Retinal pigment epithelial cell (primary cell): ENCODE results near the gene GAS7.
"Not testable (repeated sequence)": the region's sequence is repeated elsewhere in the genome, so short reads cannot be mapped to it uniquely, and the experiment has no call there.

ENCODE experiments used
- DNase-seq: peaks from one replicate; pipeline ENCODE4 v3.0.0-alpha.2; 2010; ENCODE audit warnings: low read depth
- H3K4me3 ChIP-seq: 2 replicates; pipeline ENCODE4 v1.5.1; 2011; ENCODE audit warnings: mild to moderate bottlenecking, low read length, control low read depth, moderate library complexity
- TF ChIP-seq, protein P1 (sequence below): conservative IDR thresholded peaks from 2 replicates; pipeline ENCODE4 v1.5.1; 2011; ENCODE audit warnings: low read depth, low read length, control low read depth, inconsistent platforms

Gene GAS7

DNA sequence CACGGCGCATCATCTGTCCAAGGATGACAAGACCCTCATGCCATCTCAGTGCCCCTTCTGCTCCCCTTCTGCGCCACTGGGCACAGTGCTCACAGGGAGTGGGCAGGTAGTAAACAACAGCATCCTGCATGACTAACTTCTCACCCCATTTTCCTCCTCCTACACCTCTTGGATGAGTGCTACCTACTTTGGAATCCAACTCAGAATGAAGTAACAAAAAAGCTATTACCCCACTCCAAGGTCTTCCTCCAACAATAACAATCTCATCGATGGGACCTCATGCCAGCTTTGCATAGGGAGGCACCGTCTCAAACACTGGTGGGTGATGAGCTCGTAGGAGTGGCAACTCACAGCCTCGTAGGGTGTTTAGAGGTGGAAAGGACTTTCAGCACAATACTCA lies 194.7 kb downstream of the GAS7 start:
- TF ChIP-seq, protein P1, sequence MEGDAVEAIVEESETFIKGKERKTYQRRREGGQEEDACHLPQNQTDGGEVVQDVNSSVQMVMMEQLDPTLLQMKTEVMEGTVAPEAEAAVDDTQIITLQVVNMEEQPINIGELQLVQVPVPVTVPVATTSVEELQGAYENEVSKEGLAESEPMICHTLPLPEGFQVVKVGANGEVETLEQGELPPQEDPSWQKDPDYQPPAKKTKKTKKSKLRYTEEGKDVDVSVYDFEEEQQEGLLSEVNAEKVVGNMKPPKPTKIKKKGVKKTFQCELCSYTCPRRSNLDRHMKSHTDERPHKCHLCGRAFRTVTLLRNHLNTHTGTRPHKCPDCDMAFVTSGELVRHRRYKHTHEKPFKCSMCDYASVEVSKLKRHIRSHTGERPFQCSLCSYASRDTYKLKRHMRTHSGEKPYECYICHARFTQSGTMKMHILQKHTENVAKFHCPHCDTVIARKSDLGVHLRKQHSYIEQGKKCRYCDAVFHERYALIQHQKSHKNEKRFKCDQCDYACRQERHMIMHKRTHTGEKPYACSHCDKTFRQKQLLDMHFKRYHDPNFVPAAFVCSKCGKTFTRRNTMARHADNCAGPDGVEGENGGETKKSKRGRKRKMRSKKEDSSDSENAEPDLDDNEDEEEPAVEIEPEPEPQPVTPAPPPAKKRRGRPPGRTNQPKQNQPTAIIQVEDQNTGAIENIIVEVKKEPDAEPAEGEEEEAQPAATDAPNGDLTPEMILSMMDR = no peak
- H3K4me3 ChIP-seq = no peak overlapping the region
- no peak for DNase-seq

DNA sequence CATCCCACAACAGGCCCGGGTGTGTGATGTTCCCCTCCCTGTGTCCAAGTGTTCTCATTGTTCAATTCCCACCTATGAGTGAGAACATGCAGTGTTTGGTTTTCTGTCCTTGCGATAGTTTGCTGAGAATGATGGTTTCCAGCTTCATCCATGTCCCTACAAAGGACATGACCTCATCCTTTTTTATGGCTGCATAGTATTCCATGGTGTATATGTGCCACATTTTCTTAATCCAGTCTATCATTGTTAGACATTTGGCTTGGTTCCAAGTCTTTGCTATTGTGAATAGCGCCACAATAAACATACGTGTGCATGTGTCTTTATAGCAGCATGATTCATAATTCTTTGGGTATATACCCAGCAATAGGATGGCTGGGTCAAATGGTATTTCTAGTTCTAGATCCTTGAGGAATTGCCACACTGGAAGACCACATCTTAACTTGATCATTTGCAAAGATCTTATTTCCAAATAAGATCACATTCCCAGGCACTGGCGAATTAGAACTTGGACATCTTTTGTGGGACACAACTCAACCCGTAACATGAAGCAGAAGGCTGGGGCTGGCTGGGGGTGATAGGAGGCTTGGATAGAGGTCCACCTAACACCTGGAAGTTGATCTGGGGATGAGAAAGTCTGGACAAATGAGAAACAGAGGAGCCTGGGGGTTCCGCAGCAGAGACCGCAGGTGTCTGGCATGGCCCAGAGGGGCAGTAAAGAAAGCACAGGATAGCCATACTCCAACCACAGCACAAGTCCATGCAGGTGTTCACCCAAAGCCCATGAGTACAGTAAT lies 195.6 kb downstream of the GAS7 start:
- DNase-seq, H3K4me3 ChIP-seq: not testable (repeated sequence)

DNA sequence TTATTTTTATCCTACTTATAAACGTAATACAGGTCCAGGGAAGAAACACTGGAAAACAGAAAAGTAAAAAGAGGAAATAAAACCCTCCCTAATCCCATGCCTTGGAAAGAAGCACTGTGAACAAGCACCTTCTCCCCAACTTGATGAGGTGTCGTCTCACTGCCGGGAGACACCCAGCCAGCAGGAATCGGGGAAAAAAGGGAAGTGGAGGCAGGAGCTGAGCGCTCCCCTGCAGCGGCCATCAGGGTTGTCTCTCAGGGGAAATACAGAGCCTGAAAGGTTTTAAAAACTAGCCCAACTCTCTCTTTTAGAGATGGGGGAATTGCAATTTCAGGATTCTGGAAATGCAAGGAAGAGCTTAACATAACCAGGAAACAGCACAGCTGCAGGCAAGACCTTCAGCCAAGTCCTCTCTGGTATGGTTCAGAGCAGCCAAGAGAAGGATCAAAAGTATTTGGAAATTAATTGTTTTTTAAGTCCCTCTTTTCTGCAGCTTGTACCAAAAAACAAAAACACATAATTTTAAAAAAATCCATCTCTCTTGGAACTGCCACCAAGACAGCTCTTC lies 197.0 kb downstream of the GAS7 start:
- TF ChIP-seq, protein P1 = no peak
- no peak for DNase-seq
- H3K4me3 ChIP-seq = no peak overlapping the region

DNA sequence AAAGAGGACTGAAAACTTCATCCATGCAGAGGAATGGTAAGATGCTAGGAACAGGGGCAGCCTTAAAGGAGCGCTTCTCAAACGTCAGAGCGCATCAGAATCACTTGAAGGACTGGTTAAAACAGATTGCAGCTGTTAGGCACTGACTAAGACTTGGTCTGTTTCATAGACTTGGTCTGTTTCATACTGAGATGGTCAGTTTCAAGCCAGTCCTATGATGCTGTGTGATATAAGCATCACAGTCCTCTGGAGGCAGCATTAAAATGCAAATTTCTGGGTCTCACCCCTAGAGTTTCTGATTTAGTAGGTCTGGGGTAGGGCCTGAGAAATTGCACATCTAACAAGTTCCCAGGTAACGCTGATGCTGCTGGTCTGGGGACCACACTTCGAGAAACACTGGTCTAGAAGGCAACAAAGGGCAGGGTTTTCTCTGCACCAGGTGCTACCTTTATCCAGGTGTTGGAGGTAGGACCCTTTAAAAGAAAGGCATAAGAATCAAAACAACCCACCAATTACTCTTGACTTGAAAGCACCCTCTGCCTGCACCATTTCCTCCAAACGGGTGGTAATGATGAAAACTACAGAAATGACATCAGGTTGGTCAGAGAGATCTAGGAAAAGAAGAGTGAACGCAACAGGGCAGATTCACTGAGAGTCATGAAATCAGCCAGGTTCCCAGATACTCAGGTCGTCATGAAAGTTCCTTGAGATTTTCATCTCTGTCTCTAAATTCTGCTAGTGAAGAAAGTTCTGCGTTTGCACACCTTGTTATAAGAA lies 198.3 kb downstream of the GAS7 start:
- H3K4me3 ChIP-seq = no peak overlapping the region
- no peak for DNase-seq
- TF ChIP-seq, protein P1 = no peak

DNA sequence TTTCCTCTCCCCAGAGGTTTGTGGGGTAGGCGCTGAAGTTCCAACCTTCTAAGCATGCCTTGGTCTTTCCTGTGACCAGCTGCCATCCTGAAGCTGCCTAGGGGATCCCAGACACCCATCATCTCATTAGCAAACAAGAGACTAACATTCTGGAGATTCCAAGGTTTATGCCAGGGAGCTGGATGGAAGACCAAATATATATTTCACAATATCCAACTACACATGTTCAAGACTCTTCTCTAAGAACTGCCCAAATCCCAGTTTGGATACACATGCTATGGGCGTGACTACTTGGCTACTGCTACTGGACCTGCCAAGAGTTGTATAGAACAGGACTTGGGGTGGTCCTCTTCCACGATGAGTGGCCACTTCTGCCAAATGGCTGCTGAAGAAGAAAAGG lies 200.3 kb downstream of the GAS7 start:
- TF ChIP-seq, protein P1 = no peak
- DNase-seq = no peak
- H3K4me3 ChIP-seq = no peak overlapping the region

DNA sequence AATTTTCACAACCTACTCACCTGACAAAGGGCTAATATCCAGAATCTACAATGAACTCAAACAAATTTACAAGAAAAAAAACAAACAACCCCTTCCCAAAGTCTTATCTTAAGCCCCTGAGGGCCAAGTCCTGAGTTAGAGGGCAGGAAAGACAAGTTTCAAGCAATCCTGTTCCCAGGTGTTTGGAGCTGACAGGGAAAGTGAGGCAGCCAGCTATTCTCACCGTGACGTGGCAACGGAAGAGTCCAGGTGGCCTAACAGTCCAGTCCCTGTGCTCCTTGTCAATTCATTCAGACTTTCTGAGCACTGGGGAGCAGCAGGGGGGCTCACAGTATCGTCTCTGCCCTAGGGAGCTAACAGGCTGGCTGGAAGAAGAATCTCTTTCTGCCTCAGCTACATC lies 203.6 kb downstream of the GAS7 start:
- TF ChIP-seq, protein P1 = no peak
- H3K4me3 ChIP-seq = no peak overlapping the region
- no peak for DNase-seq

DNA sequence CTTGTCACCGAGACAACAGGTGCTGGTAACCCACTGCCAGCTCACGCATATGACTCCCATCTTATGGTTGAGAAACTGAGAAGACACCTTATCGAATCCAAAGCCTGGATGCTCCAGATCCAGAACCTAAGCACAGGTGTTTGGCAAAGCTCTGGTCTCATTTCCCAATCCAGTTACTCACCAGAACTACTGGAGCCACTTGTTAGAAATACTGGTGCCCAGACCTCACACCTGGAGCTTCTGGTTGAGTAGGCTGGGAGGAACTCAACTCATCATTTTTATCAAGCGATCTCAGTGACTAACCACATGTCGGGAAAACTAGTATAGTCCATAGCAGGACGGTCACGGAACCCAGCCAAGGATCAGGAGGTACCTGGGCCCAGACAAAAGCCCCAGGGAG lies 206.6 kb downstream of the GAS7 start:
- no peak overlapping the region for H3K4me3 ChIP-seq
- TF ChIP-seq, protein P1 = no peak
- no peak for DNase-seq
